HG02840 (cell line): ENCODE results near the gene GNPTAB.
"Not testable (repeated sequence)": the region's sequence is repeated elsewhere in the genome, so short reads cannot be mapped to it uniquely, and the experiment has no call there.

Source experiments
- ATAC-seq: cut with Tn5 transposase; IDR thresholded peaks from one replicate; pipeline ENCODE4 v1.9.1; 2021; ENCODE audit warnings: mild to moderate bottlenecking, moderate library complexity, moderate number of reproducible peaks; ENCODE audit not compliant: unreplicated experiment, low FRiP score

GNPTAB gene

GRCh38 chr12:101830367-101831325 is at the start of gene GNPTAB:
Gene GNPTAB, minus strand, starts transcription at chr12:101830959. Its CDS starts 284 bp downstream, at chr12:101830675.
- ATAC-seq, result peak; percentile 86

GRCh38 chr12:101878243-101878821 is 47.6 kb upstream of the GNPTAB start:
- ATAC-seq, result no peak

- peak; percentile 15 for ATAC-seq
Measured at GRCh38 chr12:101877806-101878242, 47.1 kb upstream of the GNPTAB start.

GRCh38 chr12:101876861-101877805 is 46.4 kb upstream of the GNPTAB start, which contains the start of gene DRAM1:
Gene DRAM1, plus strand, starts transcription at chr12:101877580. Its CDS starts 210 bp downstream, at chr12:101877790.
- ATAC-seq, result peak; percentile 86

- ATAC-seq, result no peak
Measured at GRCh38 chr12:101876322-101876860, 45.6 kb upstream of the GNPTAB start.

GRCh38 chr12:101875162-101875561 is 44.4 kb upstream of the GNPTAB start:
- no peak for ATAC-seq

- ATAC-seq, result no peak
Measured at GRCh38 chr12:101870925-101871324, 40.2 kb upstream of the GNPTAB start.

GRCh38 chr12:101867619-101868018 is 36.9 kb upstream of the GNPTAB start:
- not testable (repeated sequence) for ATAC-seq

GRCh38 chr12:101866615-101867373 is 36.0 kb upstream of the GNPTAB start:
- no peak for ATAC-seq

- no peak for ATAC-seq
Measured at GRCh38 chr12:101863981-101864380, 33.2 kb upstream of the GNPTAB start.

GRCh38 chr12:101862245-101862644 is 31.5 kb upstream of the GNPTAB start:
- ATAC-seq, result no peak

- ATAC-seq, result not testable (repeated sequence)
Measured at GRCh38 chr12:101861688-101862087, 30.9 kb upstream of the GNPTAB start.

GRCh38 chr12:101859664-101860607 is 29.2 kb upstream of the GNPTAB start:
- no peak for ATAC-seq

GRCh38 chr12:101858361-101858760 is 27.6 kb upstream of the GNPTAB start:
- no peak for ATAC-seq

- ATAC-seq, result peak; percentile 52
Measured at GRCh38 chr12:101857043-101857558, 26.3 kb upstream of the GNPTAB start.

- ATAC-seq, result peak; percentile 12
Measured at GRCh38 chr12:101856614-101857013, 25.9 kb upstream of the GNPTAB start.

- ATAC-seq, result no peak
Measured at GRCh38 chr12:101855976-101856375, 25.2 kb upstream of the GNPTAB start.

- ATAC-seq, result no peak
Measured at GRCh38 chr12:101855364-101855884, 24.7 kb upstream of the GNPTAB start.
